Measurements from ENCODE around the gene PPP2R1B. TPM values are rescaled to one million over a fixed set of nuclear protein-coding genes. Genes with fewer than 3 reads are reported as not detected.

The PPP2R1B gene
- total RNA-seq, 1 donor from 2014 or later = 20.6 TPM

- no peak for DNase-seq
Measured at GRCh38 chr11:111691176-111691575, 75.0 kb downstream of the PPP2R1B start.

GRCh38 chr11:111688013-111688412, 78.2 kb downstream of the PPP2R1B start:
- no peak for DNase-seq

GRCh38 chr11:111684251-111684650, 81.9 kb downstream of the PPP2R1B start:
- DNase-seq = no peak

- DNase-seq = no peak
Measured at GRCh38 chr11:111683806-111684205, 82.4 kb downstream of the PPP2R1B start.

- DNase-seq = no peak
Measured at GRCh38 chr11:111680486-111681175, 85.6 kb downstream of the PPP2R1B start.

Other genes with a start within 250 kb of the PPP2R1B start
- gene LAYN, start 225.7 kb downstream of the PPP2R1B start, total RNA-seq = 21.1 TPM
- 25.4 TPM for gene SIK2, start 163.9 kb downstream of the PPP2R1B start, total RNA-seq
- 35.2 TPM for gene ALG9, start 105.2 kb upstream of the PPP2R1B start, total RNA-seq
- 3.7 TPM for gene FDXACB1, start 112.8 kb upstream of the PPP2R1B start, total RNA-seq
- gene CFAP68, start 113.2 kb upstream of the PPP2R1B start, total RNA-seq = 16.1 TPM
- gene CRYAB, start 145.4 kb upstream of the PPP2R1B start, total RNA-seq = 90.5 TPM
- gene HSPB2, start 146.3 kb upstream of the PPP2R1B start, total RNA-seq = 3.8 TPM
- gene C11orf52, start 152.5 kb upstream of the PPP2R1B start, total RNA-seq = 1.8 TPM
- gene DIXDC1, start 171.0 kb upstream of the PPP2R1B start, total RNA-seq = 53.1 TPM